Choroid plexus epithelial cell (primary cell): ENCODE data around the gene GUK1.

Experiments
- DNase-seq: peaks from one replicate; pipeline ENCODE4 v3.0.0-alpha.2; 2010; ENCODE audit warnings: low read depth
- H3K4me3 ChIP-seq: 2 replicates; pipeline ENCODE4 v1.5.1; 2011; ENCODE audit warnings: low read depth, mild to moderate bottlenecking, control low read depth, low read length, moderate library complexity
- CTCF ChIP-seq: conservative IDR thresholded peaks from 2 replicates; pipeline ENCODE4 v1.5.1; 2011; ENCODE audit warnings: low read depth, mild to moderate bottlenecking, control low read depth, inconsistent platforms, low read length, moderate library complexity

Gene GUK1

GRCh38 chr1:228105270-228105995 lies 34.6 kb upstream of the GUK1 start:
- no peak for DNase-seq
- TF ChIP-seq CTCF, result no peak
- no peak overlapping the region for H3K4me3 ChIP-seq

GRCh38 chr1:228105996-228106799 lies 33.9 kb upstream of the GUK1 start:
- DNase-seq, result no peak
- no peak overlapping the region for H3K4me3 ChIP-seq
- no peak for TF ChIP-seq CTCF

- H3K4me3 ChIP-seq, result no peak overlapping the region
- DNase-seq, result no peak
- TF ChIP-seq CTCF, result no peak
Measured at GRCh38 chr1:228106800-228107054, 33.4 kb upstream of the GUK1 start.

GRCh38 chr1:228107636-228108035 lies 32.4 kb upstream of the GUK1 start:
- TF ChIP-seq CTCF, result no peak
- no peak for DNase-seq
- no peak overlapping the region for H3K4me3 ChIP-seq

GRCh38 chr1:228108055-228108690 lies 31.9 kb upstream of the GUK1 start:
- no peak for TF ChIP-seq CTCF
- no peak for DNase-seq
- peak overlapping the region; percentile 99 for H3K4me3 ChIP-seq

- no peak for DNase-seq
- TF ChIP-seq CTCF, result no peak
- H3K4me3 ChIP-seq, result peak overlapping the region; percentile 99
Measured at GRCh38 chr1:228108742-228109072, 31.4 kb upstream of the GUK1 start.
